Measurements from ENCODE around the gene CCDC30.
"Not testable (repeated sequence)": the region's sequence is repeated elsewhere in the genome, so short reads cannot be mapped to it uniquely, and the experiment has no call there.

Gene CCDC30

DNA sequence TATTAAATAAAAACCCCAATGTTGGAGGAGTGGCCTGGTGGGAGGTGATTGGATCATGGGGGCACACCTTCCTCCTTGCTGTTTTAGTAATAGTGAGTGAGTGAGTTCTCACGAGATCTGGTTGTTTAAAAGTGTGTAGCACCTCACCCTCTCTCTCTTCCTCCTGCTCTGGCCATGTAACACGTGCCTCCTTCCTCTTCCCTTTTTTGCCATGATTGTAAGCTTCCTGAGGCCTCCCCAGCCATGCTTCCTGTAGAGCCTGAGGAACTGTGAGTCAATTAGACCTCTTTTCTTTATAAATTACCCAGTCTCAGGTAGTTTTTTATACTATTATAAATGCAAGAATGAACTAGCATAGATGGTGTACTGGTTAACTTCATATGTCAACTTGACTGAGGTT, 68.0 kb downstream of the CCDC30 start:
- no peak for DNase-seq

DNA sequence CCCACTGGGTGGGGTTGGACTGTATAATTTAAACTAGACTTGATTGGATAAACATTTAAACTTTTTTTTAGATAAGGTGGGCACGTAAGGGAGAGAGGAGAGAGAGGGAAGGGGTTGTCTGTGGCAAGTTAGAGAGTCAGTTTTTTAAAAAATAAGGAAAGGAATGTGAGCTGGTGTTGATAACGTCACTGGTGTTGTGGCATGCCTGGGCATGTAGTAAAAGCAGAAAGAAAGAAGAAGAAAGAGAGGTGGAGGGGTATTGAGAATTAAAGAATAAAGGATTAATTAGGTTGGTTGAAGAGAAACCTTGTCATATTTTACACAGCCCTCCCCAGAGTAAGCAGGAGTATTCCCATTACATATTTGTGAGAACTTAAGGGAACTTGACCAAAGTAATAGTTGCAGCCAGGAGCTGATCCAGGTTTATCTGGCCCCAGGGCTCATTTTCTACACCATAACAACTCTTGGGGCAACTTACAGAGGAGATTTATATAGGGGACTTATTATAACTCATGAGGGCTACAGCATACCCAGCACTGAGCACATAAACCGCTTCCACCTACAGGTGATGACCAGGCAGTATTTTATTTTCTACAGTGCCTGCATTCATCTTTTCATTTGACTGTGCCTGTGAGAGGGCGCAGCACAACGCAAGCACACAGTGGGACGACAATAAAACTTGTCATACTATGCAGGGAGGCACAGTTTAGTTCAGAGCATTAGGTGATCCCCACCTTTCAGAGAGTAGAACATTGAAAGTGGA, 70.2 kb downstream of the CCDC30 start:
- no peak for DNase-seq

GRCh38 chr1:42541104-42541503, 78.0 kb downstream of the CCDC30 start:
- DNase-seq: no peak

DNA sequence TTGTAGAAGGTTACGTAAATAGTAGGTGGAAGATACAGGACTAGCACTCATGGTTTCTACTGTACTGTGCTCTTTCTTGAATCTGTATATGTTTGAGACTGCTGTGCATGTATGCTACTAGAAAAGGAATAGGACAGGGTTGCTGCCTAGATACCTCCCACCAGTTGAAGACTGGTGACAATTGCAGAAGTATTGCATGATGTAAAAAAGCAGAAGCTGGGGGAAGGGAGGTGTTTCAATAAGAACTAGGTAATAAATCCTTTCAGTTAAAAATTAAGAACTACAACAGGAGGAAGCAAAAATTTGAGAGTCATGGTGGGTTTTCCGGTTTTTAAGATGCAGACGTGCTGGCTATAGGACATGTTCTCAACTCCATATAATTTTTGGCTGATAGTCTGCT, 88.1 kb downstream of the CCDC30 start:
- DNase-seq: no peak

- DNase-seq: no peak
Measured at GRCh38 chr1:42551590-42551989, 88.5 kb downstream of the CCDC30 start.

DNA sequence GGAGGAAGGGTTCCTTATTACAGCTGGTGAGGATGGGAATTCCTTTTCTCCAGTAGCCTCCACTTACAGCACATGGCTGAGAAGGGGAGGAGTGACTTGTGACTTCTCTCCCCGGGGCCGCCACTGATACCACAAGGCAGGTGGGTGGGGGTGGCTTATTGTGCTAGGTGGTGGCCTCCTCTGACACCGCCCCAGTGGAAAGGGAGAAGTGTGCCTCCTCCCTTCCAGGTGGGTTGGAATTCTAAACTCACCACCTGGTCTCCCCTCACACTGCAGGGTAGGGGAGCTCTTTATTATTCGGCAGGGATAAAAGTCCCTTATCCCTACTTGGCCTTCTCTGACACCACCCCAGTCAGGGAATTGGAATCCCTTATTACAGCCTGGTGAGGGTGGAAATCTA, 89.5 kb downstream of the CCDC30 start:
- DNase-seq: no peak

GRCh38 chr1:42557230-42557851, 94.3 kb downstream of the CCDC30 start:
- no peak for DNase-seq

- no peak for DNase-seq
Measured at GRCh38 chr1:42567038-42567437, 104.0 kb downstream of the CCDC30 start.

DNA sequence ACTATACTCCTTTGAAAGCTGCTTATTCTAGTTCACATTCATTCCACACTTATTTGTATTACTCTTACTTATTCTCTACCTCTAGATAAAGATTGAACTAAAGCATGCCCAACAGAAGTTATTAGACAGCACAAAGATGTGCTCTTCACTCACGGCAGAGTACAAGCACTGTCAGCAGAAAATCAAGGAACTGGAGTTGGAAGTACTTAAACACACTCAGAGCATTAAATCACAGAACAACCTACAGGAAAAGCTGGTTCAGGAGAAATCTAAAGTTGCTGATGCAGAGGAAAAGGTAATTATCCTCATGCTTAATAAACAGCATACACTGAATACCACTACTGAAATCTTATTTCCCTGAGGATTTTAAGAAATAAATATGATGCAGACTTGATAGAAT, 113.8 kb downstream of the CCDC30 start:
- DNase-seq: no peak

DNA sequence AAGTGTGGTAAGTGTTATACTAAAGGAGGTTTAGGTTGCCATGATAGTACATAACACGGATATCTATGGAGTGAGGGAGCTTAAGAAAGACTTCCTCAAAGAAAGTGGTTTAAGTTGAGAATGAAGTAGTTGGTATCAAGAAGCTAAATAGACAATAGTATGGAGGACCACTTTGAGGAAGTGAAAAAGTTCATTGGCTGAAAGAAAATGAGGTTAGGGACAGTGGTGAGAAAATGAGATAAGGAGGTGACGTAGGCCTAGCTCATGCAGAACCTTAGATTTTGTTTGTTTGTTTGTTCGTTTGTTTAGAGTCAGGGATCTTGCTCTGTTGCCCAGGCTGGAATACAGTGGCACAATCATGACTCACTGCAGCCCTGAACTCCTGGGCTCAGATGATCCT, 122.9 kb downstream of the CCDC30 start:
- no peak for DNase-seq

GRCh38 chr1:42587753-42588152, 124.7 kb downstream of the CCDC30 start:
- DNase-seq: no peak

DNA sequence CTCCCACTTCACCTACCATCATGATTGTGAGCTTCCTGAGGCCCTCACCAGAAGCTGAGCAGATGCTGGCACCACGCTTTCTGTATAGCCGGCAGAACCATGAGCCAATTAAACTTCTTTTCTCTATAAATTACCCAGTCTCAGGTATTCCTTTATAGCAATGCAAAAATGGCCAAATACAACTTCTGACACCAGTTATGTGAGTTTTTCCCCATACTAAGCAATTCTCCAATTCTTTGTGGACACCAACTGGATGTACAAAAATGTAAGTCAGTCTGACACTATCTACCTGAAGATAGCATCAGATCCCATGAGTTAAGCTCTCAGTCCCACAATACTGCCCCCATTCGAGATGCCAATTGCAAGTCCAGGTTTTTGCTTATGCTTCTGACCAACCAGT, 129.7 kb downstream of the CCDC30 start:
- no peak for DNase-seq

DNA sequence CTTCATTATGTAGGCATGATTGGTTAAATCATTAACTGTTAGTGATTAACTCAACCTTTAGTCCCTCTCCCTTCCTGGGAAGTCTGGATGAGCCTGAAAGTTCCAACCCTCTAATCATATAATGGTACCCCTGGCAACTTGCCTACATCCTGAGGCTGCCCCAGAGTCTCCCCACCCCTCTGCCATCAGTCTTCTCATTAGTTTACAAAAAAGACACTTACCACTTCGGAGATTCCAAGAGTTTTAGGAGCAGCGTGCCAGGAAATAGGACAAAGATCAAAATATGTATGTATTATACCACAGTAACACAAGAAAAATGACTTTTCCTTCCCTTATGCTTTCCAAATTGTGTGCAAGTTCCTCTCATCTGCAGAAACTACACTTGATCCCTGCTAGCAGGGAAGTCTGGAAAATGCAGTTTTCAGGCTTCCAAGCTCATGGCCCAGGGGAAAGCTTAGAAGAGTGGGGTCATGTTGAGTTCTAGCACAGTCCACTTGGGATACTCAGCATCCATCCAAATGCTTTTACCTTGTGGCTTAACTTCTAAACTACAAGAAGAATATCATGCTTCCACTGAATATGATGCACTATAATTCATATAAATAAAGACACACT, 130.5 kb downstream of the CCDC30 start:
- no peak for DNase-seq

GRCh38 chr1:42601472-42601871, 138.4 kb downstream of the CCDC30 start:
- no peak for DNase-seq

GRCh38 chr1:42613803-42614131, 150.7 kb downstream of the CCDC30 start:
- no peak for DNase-seq

DNA sequence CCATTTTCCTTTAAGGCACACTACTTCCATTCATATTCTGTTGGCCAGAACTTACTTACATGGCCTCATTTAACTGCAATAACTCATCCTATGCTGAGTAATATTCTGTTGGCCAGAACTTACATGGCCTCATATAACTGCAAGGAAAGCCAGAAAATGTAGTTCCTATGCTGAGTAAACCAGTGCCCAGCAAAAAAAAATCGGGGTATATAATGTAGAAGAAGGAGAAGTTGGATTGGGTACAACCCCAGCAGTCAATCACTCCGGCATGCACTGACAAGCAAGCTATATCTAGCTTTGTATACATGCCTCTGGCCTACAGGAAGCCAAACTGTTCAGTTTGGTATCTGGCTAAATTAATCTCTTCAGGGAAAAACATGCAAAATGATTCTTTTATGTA, 155.8 kb downstream of the CCDC30 start:
- no peak for DNase-seq

DNA sequence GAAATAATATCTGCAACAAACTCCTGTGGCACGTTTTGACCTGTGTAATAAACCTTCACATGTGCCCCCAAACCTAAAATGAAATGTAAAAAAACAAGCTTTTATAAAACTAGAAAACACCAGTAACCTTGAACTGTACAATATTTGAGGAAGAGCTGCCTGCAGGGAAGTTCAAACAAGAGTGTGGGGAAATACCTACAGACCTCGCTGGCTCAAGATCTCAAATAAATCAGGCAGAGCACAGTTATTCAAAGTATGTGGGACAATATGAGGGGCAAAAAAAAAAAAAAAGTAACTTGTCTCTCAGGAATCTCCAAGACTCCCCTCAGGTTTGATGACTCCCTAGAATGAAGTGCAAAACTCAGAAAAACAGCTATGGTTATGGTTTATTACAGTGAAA, 157.2 kb downstream of the CCDC30 start:
- DNase-seq: no peak

GRCh38 chr1:42621180-42621579, 158.1 kb downstream of the CCDC30 start:
- DNase-seq: not testable (repeated sequence)

DNA sequence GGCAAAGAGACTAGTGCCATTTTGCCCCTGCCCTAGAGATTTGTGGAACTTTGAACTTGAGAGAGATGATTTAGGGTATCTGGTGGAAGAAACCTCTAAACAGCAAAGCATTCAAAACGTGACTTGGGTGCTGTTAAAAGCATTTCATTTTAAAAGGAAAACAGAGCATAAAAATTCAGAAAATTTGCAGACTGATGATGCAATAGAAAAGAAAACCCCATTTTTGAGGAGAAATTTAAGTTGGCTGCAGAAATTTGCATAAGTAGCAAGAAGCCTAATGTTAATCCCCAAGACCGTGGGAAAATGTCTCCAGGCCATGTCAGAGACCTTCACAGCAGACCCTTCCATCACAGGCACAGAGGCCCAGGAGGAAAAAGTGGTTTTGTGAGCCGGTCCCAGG, 164.1 kb downstream of the CCDC30 start:
- DNase-seq: not testable (repeated sequence)

GRCh38 chr1:42639116-42639515, 176.0 kb downstream of the CCDC30 start:
- no peak for DNase-seq

- DNase-seq: no peak
Measured at GRCh38 chr1:42646056-42646455, 183.0 kb downstream of the CCDC30 start.

GRCh38 chr1:42657201-42657600, 194.1 kb downstream of the CCDC30 start:
- DNase-seq: no peak

- peak; percentile 85 to 92 (median 88) for DNase-seq
Measured at GRCh38 chr1:42657981-42658876, 195.1 kb downstream of the CCDC30 start, which contains the start of gene PPIH. TSS of gene PPIH (plus strand) at chr1:42658423. CDS start at chr1:42658447, 24 bp downstream.
